H9 (cell line): ENCODE data around the gene ADAM11. TPM values are rescaled to one million over a fixed set of nuclear protein-coding genes. Genes with fewer than 3 reads are reported as not detected.

Experiments
- DNase-seq: peaks from one replicate; pipeline ENCODE4 v3.0.0-alpha.2; 2017
- H2AFZ ChIP-seq: one replicate; pipeline ENCODE4 v1.6.1; 2013; ENCODE audit warnings: mild to moderate bottlenecking, low read length, control low read depth, moderate library complexity
- H2AK5ac ChIP-seq: 2 replicates; pipeline ENCODE4 v1.6.1; 2013; ENCODE audit warnings: low read length, control low read depth, mixed read lengths; ENCODE audit not compliant: insufficient read length
- H2BK120ac ChIP-seq: one replicate; pipeline ENCODE4 v1.6.1; 2013; ENCODE audit warnings: low read depth, mild to moderate bottlenecking, low read length, control low read depth, inconsistent platforms; ENCODE audit not compliant: poor library complexity, severe bottlenecking
- H2BK12ac ChIP-seq: 2 replicates; pipeline ENCODE4 v1.6.1; 2013; ENCODE audit warnings: low read length, control low read depth, mixed read lengths, low read depth; ENCODE audit not compliant: insufficient read length
- H2BK15ac ChIP-seq: 2 replicates; pipeline ENCODE4 v1.6.1; 2013; ENCODE audit warnings: low read depth, low read length, control low read depth
- H2BK20ac ChIP-seq: one replicate; pipeline ENCODE4 v1.6.1; 2013; ENCODE audit warnings: low read depth, mild to moderate bottlenecking, low read length, control low read depth, inconsistent platforms; ENCODE audit not compliant: poor library complexity, severe bottlenecking
- H2BK5ac ChIP-seq: 2 replicates; pipeline ENCODE4 v1.6.1; 2013; ENCODE audit warnings: low read length, control low read depth, mixed read lengths; ENCODE audit not compliant: insufficient read length
- H3K14ac ChIP-seq: 2 replicates; pipeline ENCODE4 v1.6.1; 2013; ENCODE audit warnings: low read length, control low read depth; ENCODE audit not compliant: insufficient read depth
- H3K18ac ChIP-seq: 2 replicates; pipeline ENCODE4 v1.6.1; 2013; ENCODE audit warnings: low read depth, mild to moderate bottlenecking, mixed read lengths, low read length, control low read depth; ENCODE audit not compliant: insufficient read length
- H3K23ac ChIP-seq: 2 replicates; pipeline ENCODE4 v1.6.1; 2013; ENCODE audit warnings: low read length, control low read depth, mixed read lengths, low read depth; ENCODE audit not compliant: insufficient read length
- H3K23me2 ChIP-seq: 2 replicates; pipeline ENCODE4 v1.6.1; 2013; ENCODE audit warnings: low read depth, mild to moderate bottlenecking, mixed read lengths, low read length, control low read depth; ENCODE audit not compliant: insufficient read length, poor library complexity, severe bottlenecking
- H3K27ac ChIP-seq: 2 replicates; pipeline ENCODE4 v1.5.1; 2013; ENCODE audit warnings: low read length, control low read depth, mixed read lengths, low read depth; ENCODE audit not compliant: insufficient read length
- H3K27me3 ChIP-seq: 2 replicates; pipeline ENCODE4 v1.6.1; 2013; ENCODE audit warnings: low read length, control low read depth, inconsistent platforms; ENCODE audit not compliant: insufficient read depth
- H3K4ac ChIP-seq: 2 replicates; pipeline ENCODE4 v1.6.1; 2013; ENCODE audit warnings: low read depth, mild to moderate bottlenecking, control low read depth, inconsistent platforms, low read length, moderate library complexity
- H3K4me1 ChIP-seq: 2 replicates; pipeline ENCODE4 v1.6.1; 2013; ENCODE audit warnings: low read length, control low read depth, inconsistent platforms; ENCODE audit not compliant: insufficient read depth
- H3K4me2 ChIP-seq: 2 replicates; pipeline ENCODE4 v1.6.1; 2013; ENCODE audit warnings: low read length, control low read depth, mixed read lengths; ENCODE audit not compliant: insufficient read length, insufficient read depth
- H3K56ac ChIP-seq: 2 replicates; pipeline ENCODE4 v1.6.1; 2013; ENCODE audit warnings: low read depth, mild to moderate bottlenecking, mixed read lengths, low read length, control low read depth; ENCODE audit not compliant: insufficient read length
- H3K79me1 ChIP-seq: 2 replicates; pipeline ENCODE4 v1.6.1; 2013; ENCODE audit warnings: low read depth, mild to moderate bottlenecking, moderate library complexity, low read length, control low read depth, inconsistent platforms; ENCODE audit not compliant: insufficient read depth, poor library complexity, severe bottlenecking
- H3K79me2 ChIP-seq: 2 replicates; pipeline ENCODE4 v1.6.1; 2013; ENCODE audit warnings: low read length, control low read depth, inconsistent platforms; ENCODE audit not compliant: insufficient read depth
- H3K9ac ChIP-seq: 2 replicates; pipeline ENCODE4 v1.6.1; 2013; ENCODE audit warnings: low read length, control low read depth, mixed read lengths; ENCODE audit not compliant: insufficient read length; ENCODE audit errors: extremely low read depth
- H3K9me3 ChIP-seq: one replicate; pipeline ENCODE4 v1.6.1; 2013; ENCODE audit warnings: low read depth, low read length, inconsistent platforms; ENCODE audit not compliant: control insufficient read depth
- H3T11ph ChIP-seq: one replicate; pipeline ENCODE4 v1.6.1; 2013; ENCODE audit warnings: mild to moderate bottlenecking, low read length, control low read depth, inconsistent platforms
- H4K20me1 ChIP-seq: one replicate; pipeline ENCODE4 v1.6.1; 2013; ENCODE audit not compliant: control insufficient read depth, insufficient read length, insufficient read depth
- H4K5ac ChIP-seq: 2 replicates; pipeline ENCODE4 v1.6.1; 2013; ENCODE audit warnings: low read depth, mild to moderate bottlenecking, mixed read lengths, low read length, control low read depth; ENCODE audit not compliant: insufficient read length
- H4K8ac ChIP-seq: replicated peaks from 2 replicates; pipeline ENCODE4 v1.6.1; 2013; ENCODE audit warnings: low read length, control low read depth, mixed read lengths, low read depth; ENCODE audit not compliant: insufficient read length
- H4K91ac ChIP-seq: 2 replicates; pipeline ENCODE4 v1.6.1; 2013; ENCODE audit warnings: low read depth, mild to moderate bottlenecking, moderate library complexity, mixed read lengths, low read length, control low read depth; ENCODE audit not compliant: insufficient read length
- H3K27ac Mint-ChIP-seq, 3 experiments: 2 replicates in 2 of 3; 3 replicates in 1 of 3; pipeline ENCODE4 v1.8.0; 2020 to 2021; ENCODE audit warnings: mixed read lengths in 3 of 3, mild to moderate bottlenecking in 1 of 3, moderate library complexity in 1 of 3
- H3K27me3 Mint-ChIP-seq: 2 replicates; pipeline ENCODE4 v1.8.0; 2021; ENCODE audit warnings: low read depth, mild to moderate bottlenecking, moderate library complexity, mixed read lengths
- H3K36me3 Mint-ChIP-seq, 3 experiments: 2 replicates in 2 of 3; 3 replicates in 1 of 3; pipeline ENCODE4 v1.8.0; 2020 to 2021; ENCODE audit warnings: low read depth in 3 of 3, mixed read lengths in 3 of 3; ENCODE audit not compliant: insufficient read depth in 1 of 3
- H3K4me1 Mint-ChIP-seq, 2 experiments: 2 replicates each; pipeline ENCODE4 v1.8.0; 2020; ENCODE audit warnings: mixed read lengths in 2 of 2
- H3K4me3 Mint-ChIP-seq, 2 experiments: 2 replicates in 1 of 2; 3 replicates in 1 of 2; pipeline ENCODE4 v1.8.0; 2020 to 2021; ENCODE audit warnings: mild to moderate bottlenecking in 2 of 2, mixed read lengths in 2 of 2, moderate library complexity in 1 of 2
- H3K9me3 Mint-ChIP-seq, 2 experiments: 2 replicates in 1 of 2; 3 replicates in 1 of 2; pipeline ENCODE4 v1.8.0; 2020; ENCODE audit warnings: mild to moderate bottlenecking in 2 of 2, mixed read lengths in 2 of 2, moderate library complexity in 1 of 2
- WGBS: extraction: QIAGEN DNeasy Blood & Tissue Kit; methylation state at CpG from one replicate; pipeline ENCODE4 v1.1.7; 2013; ENCODE audit warnings: missing lambda C conversion rate, low lambda C conversion rate, mixed read lengths; ENCODE audit not compliant: insufficient read length; ENCODE audit errors: extremely low coverage; 5-methylcytosine and 5-hydroxymethylcytosine counted together
- total RNA-seq: library from RNA; stranded (reverse); gene quantifications from 2 replicates; pipeline ENCODE4 v1.2.1, GENCODE V29; 2021
- TF ChIP-seq, protein P1 (sequence below): fragments of 200-600 bp; sonication (generic); conservative IDR thresholded peaks from 3 replicates; pipeline ENCODE4 v1.8.0; 2021; ENCODE audit warnings: antibody characterized with exemption, mild to moderate bottlenecking

The ADAM11 gene
- total RNA-seq, 1 experiment from 2014 or later, result 4.6 TPM

DNA sequence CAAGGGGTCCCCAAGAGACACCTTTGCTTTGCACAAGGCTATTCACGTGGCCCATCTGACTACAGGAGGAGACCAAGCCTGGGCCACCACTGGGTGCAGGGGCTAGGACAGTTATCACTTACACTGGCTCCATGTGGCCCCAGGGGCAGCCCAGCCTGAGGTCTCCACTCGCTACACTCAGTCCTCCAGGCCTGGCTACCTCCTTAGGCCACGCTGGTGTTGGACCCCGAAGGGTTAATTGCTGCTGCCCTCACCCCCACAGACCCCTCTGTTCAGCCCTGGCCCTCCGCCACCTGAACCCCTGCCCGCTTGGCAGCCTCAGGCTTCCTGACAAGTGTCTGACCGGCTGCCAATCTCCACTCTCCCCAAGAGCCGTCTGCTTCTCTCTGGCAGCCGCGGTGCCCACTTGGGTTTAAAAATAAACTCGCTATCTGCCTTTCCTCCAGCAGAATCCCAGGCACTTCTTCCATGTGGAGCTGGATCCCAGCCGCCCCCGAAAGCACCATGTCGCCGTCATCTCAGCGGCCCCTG is 27.8 kb downstream of the ADAM11 start:
- Histone ChIP-seq H2BK120ac (no peak overlapping the region), H3K18ac (no peak overlapping the region), H4K8ac (no peak overlapping the region), H2BK12ac (no peak overlapping the region), H3K23me2 (no peaks in the 10 kb centered on the region), H3K4me2 (no peak overlapping the region), H3K14ac (no peak overlapping the region), H4K91ac (no peak overlapping the region), H3K9ac (no peak overlapping the region), H3K4me1 (peaks cover 2% of the 10 kb centered on the region; the same call in 1 of the 2 replicates), H4K20me1 (no peaks in the 10 kb centered on the region), H3K27me3 (no peaks in the 10 kb centered on the region), H3K23ac (no peak overlapping the region), H3T11ph (no peak overlapping the region), H2AFZ (no peak overlapping the region), H3K27ac (no peak overlapping the region), H4K5ac (no peak overlapping the region), H2BK5ac (no peak overlapping the region), H2AK5ac (no peak overlapping the region), H2BK15ac (no peak overlapping the region), H3K56ac (no peak overlapping the region), H3K79me1 (no peaks in the 10 kb centered on the region), H3K9me3 (no peaks in the 10 kb centered on the region), H3K4ac (no peak overlapping the region), H3K79me2 (no peaks in the 10 kb centered on the region), H2BK20ac (no peak overlapping the region)
- TF ChIP-seq, protein P1, sequence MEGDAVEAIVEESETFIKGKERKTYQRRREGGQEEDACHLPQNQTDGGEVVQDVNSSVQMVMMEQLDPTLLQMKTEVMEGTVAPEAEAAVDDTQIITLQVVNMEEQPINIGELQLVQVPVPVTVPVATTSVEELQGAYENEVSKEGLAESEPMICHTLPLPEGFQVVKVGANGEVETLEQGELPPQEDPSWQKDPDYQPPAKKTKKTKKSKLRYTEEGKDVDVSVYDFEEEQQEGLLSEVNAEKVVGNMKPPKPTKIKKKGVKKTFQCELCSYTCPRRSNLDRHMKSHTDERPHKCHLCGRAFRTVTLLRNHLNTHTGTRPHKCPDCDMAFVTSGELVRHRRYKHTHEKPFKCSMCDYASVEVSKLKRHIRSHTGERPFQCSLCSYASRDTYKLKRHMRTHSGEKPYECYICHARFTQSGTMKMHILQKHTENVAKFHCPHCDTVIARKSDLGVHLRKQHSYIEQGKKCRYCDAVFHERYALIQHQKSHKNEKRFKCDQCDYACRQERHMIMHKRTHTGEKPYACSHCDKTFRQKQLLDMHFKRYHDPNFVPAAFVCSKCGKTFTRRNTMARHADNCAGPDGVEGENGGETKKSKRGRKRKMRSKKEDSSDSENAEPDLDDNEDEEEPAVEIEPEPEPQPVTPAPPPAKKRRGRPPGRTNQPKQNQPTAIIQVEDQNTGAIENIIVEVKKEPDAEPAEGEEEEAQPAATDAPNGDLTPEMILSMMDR, result no peak
- no peak overlapping the region for H3K27ac Mint-ChIP-seq
- H3K4me1 Mint-ChIP-seq, result peaks cover 12 to 23% of the 10 kb centered on the region in 2 experiments
- no peak overlapping the region for H3K4me3 Mint-ChIP-seq
- WGBS, result no CpG with 5 or more reads among the region's 16 CpGs
- peak; percentile 34 for DNase-seq
- no peaks in the 10 kb centered on the region for H3K36me3 Mint-ChIP-seq
- no peaks in the 10 kb centered on the region; the same call in 1 of the 2 replicates for H3K27me3 Mint-ChIP-seq
- no peaks in the 10 kb centered on the region for H3K9me3 Mint-ChIP-seq
